Left ventricle myocardium inferior (tissue), 1 donor: ENCODE data around the gene SART1. TPM values are rescaled to one million over a fixed set of nuclear protein-coding genes. Genes with fewer than 3 reads are reported as not detected.

Experiments used
- DNase-seq: peaks from one replicate; pipeline ENCODE4 v3.0.0-alpha.2; 2020
- H3K27ac ChIP-seq: fragments of 200-600 bp; replicated peaks from 2 replicates; pipeline ENCODE4 v1.8.0; 2021
- H3K27me3 ChIP-seq: fragments of 200-600 bp; 2 replicates; pipeline ENCODE4 v1.8.0; 2021; ENCODE audit warnings: low read depth
- H3K36me3 ChIP-seq: fragments of 200-600 bp; 2 replicates; pipeline ENCODE4 v1.8.0; 2021
- H3K4me1 ChIP-seq: fragments of 200-600 bp; 2 replicates; pipeline ENCODE4 v1.8.0; 2021
- H3K4me3 ChIP-seq: fragments of 200-600 bp; 2 replicates; pipeline ENCODE4 v1.8.0; 2021; ENCODE audit warnings: mild to moderate bottlenecking, moderate library complexity
- H3K9me3 ChIP-seq: fragments of 200-600 bp; replicated peaks from 2 replicates; pipeline ENCODE4 v1.8.0; 2021
- CTCF ChIP-seq: fragments of 200-600 bp; IDR thresholded peaks from 2 replicates; pipeline ENCODE4 v1.8.0; 2021; ENCODE audit warnings: antibody characterized with exemption, mild to moderate bottlenecking, borderline replicate concordance
- intact Hi-C: fragments of 100-400 bp; cut with micrococcal nuclease; formaldehyde crosslinking; loops from one replicate; pipeline ENCODE4 v1.11.0; 2022
- total RNA-seq: library from RNA; stranded (reverse); fragmentation: NEBNext Ultra II Directional; extraction: Animal tissue kit (Norgen Biotek cat#: 25700); gene quantifications from one replicate; pipeline ENCODE4 v1.2.1, GENCODE V29; 2021
- donor health status: DM: no; HTN: yes; CAD: no; lungs with severe emphysema.

The SART1 gene
- total RNA-seq, 1 donor from 2014 or later = 30.7 TPM

GRCh38 chr11:65952052-65952521 lies 9.4 kb upstream of the SART1 start:
- DNase-seq = no peak
- intact Hi-C loops = no loop called here
- Histone ChIP-seq H3K4me1 (no peaks in the 10 kb centered on the region), H3K27ac (no peak overlapping the region), H3K36me3 (no peaks in the 10 kb centered on the region), H3K4me3 (no peak overlapping the region), H3K9me3 (no peaks in the 10 kb centered on the region), H3K27me3 (peaks cover 53% of the 10 kb centered on the region)
- no peak for TF ChIP-seq CTCF

GRCh38 chr11:65953471-65953870 lies 8.1 kb upstream of the SART1 start:
- TF ChIP-seq CTCF = no peak
- H3K4me3 ChIP-seq = no peak overlapping the region
- H3K4me1 ChIP-seq = no peaks in the 10 kb centered on the region
- DNase-seq = no peak
- H3K36me3 ChIP-seq = no peaks in the 10 kb centered on the region
- peaks cover 43% of the 10 kb centered on the region for H3K27me3 ChIP-seq
- intact Hi-C loops = no loop called here
- H3K9me3 ChIP-seq = no peaks in the 10 kb centered on the region
- no peak overlapping the region for H3K27ac ChIP-seq

DNA sequence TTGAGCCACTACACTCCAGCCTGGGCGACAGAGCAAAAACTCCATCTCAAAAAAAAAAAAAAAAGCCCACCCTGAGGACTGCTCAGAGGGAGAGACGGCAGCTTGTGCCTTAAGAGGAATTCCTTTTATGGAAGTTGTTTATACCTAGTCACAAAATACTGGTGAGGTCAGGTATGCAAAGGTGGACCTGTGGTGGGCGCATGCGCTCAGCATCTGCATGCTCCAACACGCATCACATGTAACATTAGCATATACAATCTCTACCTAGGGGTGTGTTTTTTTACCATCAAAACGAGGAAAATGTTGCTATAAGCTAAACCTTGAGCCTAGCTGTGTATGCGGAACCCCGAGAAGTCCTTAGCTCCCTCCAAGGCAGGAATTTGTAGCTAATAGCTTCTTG lies 6.8 kb upstream of the SART1 start:
- peaks cover 43% of the 10 kb centered on the region for H3K27me3 ChIP-seq
- no peak for DNase-seq
- intact Hi-C loops = no loop called here
- no peak overlapping the region for H3K27ac ChIP-seq
- no peaks in the 10 kb centered on the region for H3K4me1 ChIP-seq
- TF ChIP-seq CTCF = no peak
- no peaks in the 10 kb centered on the region for H3K36me3 ChIP-seq
- H3K9me3 ChIP-seq = no peaks in the 10 kb centered on the region
- H3K4me3 ChIP-seq = no peak overlapping the region

DNA sequence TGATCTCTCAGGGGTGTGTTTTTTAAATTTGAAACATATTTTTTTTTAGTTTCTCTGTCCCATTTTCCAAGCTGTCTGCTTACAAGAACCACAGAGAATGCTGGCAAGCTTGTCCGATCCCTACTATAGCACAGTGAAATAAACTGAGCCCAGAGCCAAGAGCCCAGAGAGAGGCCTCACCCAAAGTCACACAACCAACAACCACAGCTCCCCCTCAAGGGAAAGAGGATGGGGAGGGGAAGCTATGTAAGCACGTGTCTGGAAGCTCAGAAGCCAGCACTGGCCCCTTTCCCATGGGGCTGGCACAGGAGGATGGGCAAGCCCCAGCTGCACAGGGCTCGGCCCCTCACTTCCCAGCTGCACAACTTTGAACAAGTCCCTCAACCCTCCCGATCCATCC lies 3.2 kb upstream of the SART1 start:
- no peak for DNase-seq
- Histone ChIP-seq H3K27me3 (peaks cover 33% of the 10 kb centered on the region), H3K9me3 (no peaks in the 10 kb centered on the region), H3K4me3 (no peak overlapping the region), H3K4me1 (peaks cover 24% of the 10 kb centered on the region), H3K36me3 (no peaks in the 10 kb centered on the region), H3K27ac (no peak overlapping the region)
- TF ChIP-seq CTCF = no peak
- intact Hi-C loops = no loop called here

DNA sequence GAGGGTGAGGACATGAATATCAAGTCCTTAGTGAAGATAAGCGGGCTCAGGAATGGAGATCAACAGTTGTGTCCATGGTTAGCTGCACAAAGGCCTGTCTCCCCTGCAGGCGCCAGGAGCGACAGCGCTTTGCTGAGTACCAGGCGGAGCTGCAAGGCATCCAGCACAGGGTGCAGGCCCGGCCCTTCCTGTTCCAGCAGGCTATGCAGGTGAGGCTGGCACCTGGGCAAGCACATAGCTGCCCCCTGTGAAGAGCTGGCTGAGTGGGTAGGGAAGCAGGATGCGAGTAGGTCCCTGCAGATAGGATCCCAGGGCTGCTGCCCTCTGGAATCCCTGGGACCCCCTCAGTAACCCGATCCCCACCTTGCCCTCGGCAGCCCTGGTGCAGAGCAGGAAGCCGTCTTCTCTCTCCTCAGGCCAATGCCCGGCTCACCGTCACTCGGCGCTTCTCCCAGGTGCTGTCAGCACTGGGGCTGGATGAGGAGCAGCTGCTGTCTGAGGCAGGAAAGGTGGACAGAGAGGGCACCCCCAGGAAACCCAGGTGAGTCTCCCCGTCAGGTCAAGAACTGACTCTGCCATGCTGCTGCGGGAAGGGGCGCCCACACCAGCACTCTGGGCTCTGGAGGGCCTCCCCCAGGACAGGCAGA lies 2.6 kb upstream of the SART1 start:
- Histone ChIP-seq H3K36me3 (peaks cover 3% of the 10 kb centered on the region), H3K27me3 (peaks cover 27% of the 10 kb centered on the region), H3K4me3 (no peak overlapping the region), H3K4me1 (peaks cover 30% of the 10 kb centered on the region), H3K27ac (no peak overlapping the region), H3K9me3 (no peaks in the 10 kb centered on the region)
- DNase-seq = no peak
- intact Hi-C loops = no loop called here
- TF ChIP-seq CTCF = no peak
